ENCODE measurements around the gene FHAD1. TPM values are rescaled to one million over a fixed set of nuclear protein-coding genes. Genes with fewer than 3 reads are reported as not detected.

FHAD1 gene
- total RNA-seq, 1 experiment from 2014 or later, result 3.5 TPM

GRCh38 chr1:15403962-15404580 lies 157.0 kb downstream of the FHAD1 start:
- Histone ChIP-seq H3K9me3 (ENCODE audit: control insufficient read depth in 1 of 2, insufficient read depth in 1 of 2, low read depth in 1 of 2, low read length in 2 of 2) (no peaks in the 10 kb centered on the region), H3K9ac (ENCODE audit: low read length) (no peak overlapping the region), H3K36me3 (ENCODE audit: control insufficient read depth in 1 of 2, insufficient read depth in 2 of 2, low read length in 2 of 2) (no peaks in the 10 kb centered on the region), H4K20me1 (ENCODE audit: insufficient read depth) (no peaks in the 10 kb centered on the region), H3K4me2 (ENCODE audit: low read length) (no peak overlapping the region), H3K27me3 (ENCODE audit: insufficient read depth, low read length) (no peaks in the 10 kb centered on the region), H3K4me1 (ENCODE audit: control insufficient read depth in 1 of 2, insufficient read depth in 2 of 2, low read length in 2 of 2) (peaks cover under 1 to 10% of the 10 kb centered on the region in 2 experiments; a peak in 3 of 4 replicates), H3K4me3 (replicated peaks in 1 of 2; ENCODE audit: low read depth in 1 of 2, low read length in 2 of 2) (no peak overlapping the region), H3K27ac (ENCODE audit: low read depth, low read length) (no peak overlapping the region), H3K79me2 (ENCODE audit: insufficient read depth, low read length) (no peaks in the 10 kb centered on the region), H2AFZ (ENCODE audit: low read depth, low read length, poor library complexity, severe bottlenecking) (no peak overlapping the region), H3K9me2 (ENCODE audit: insufficient read depth) (no peaks in the 10 kb centered on the region)
- intact Hi-C loops (cut with micrococcal nuclease), result no loop called here
- DNase-seq (ENCODE audit: low read depth, low spot score), result no peak
- POLR2A ChIA-PET, result no interaction called here
- CTCF ChIA-PET, result no interaction called here
- BruUV-seq (replicated peaks), result no TSS peak
- TF ChIP-seq, protein P1, sequence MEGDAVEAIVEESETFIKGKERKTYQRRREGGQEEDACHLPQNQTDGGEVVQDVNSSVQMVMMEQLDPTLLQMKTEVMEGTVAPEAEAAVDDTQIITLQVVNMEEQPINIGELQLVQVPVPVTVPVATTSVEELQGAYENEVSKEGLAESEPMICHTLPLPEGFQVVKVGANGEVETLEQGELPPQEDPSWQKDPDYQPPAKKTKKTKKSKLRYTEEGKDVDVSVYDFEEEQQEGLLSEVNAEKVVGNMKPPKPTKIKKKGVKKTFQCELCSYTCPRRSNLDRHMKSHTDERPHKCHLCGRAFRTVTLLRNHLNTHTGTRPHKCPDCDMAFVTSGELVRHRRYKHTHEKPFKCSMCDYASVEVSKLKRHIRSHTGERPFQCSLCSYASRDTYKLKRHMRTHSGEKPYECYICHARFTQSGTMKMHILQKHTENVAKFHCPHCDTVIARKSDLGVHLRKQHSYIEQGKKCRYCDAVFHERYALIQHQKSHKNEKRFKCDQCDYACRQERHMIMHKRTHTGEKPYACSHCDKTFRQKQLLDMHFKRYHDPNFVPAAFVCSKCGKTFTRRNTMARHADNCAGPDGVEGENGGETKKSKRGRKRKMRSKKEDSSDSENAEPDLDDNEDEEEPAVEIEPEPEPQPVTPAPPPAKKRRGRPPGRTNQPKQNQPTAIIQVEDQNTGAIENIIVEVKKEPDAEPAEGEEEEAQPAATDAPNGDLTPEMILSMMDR (IDR thresholded peaks at IDR 0.05 in 2 of 3, conservative IDR thresholded peaks at IDR 0.05 in 1 of 3; ENCODE audit: borderline replicate concordance in 1 of 3, insufficient read depth in 1 of 3, low read depth in 2 of 3, low read length in 2 of 3), result no peak
- no peak for TF ChIP-seq MAX (IDR thresholded peaks at IDR 0.05)
- TF ChIP-seq RAD21 (IDR thresholded peaks at IDR 0.05; ENCODE audit: low read depth), result no peak
- TF ChIP-seq, protein P2, sequence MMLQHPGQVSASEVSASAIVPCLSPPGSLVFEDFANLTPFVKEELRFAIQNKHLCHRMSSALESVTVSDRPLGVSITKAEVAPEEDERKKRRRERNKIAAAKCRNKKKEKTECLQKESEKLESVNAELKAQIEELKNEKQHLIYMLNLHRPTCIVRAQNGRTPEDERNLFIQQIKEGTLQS (IDR thresholded peaks at IDR 0.05), result no peak
- no peak for TF ChIP-seq YY1 (IDR thresholded peaks at IDR 0.05; ENCODE audit: extremely low read depth, insufficient replicate concordance, low read depth, low read length)
- RAD21 ChIA-PET (ENCODE audit: low non-redundant PET in 1 of 2, low total read pairs in 2 of 2, uncharacterized antibody in 2 of 2, unreplicated experiment in 2 of 2), result no interaction called here
- no peak; the same call in 1 of the 2 replicates for ATAC-seq

Data from HCT116 (cell line).